GM12878 (cell line): Measurements from ENCODE around the gene C1QTNF3.
"Not testable (repeated sequence)": the region's sequence is repeated elsewhere in the genome, so short reads cannot be mapped to it uniquely, and the experiment has no call there.

Source experiments
- BMI1 ChIP-seq: fragments of 450-650 bp; IDR thresholded peaks from 2 replicates; pipeline ENCODE4 v1.6.1; 2016; ENCODE audit warnings: mild to moderate bottlenecking, moderate library complexity, borderline replicate concordance
- CBX3 ChIP-seq: fragments of 200-600 bp; sonication (generic); IDR thresholded peaks from 2 replicates; pipeline ENCODE4 v1.6.1; 2016; ENCODE audit warnings: low read depth, borderline replicate concordance
- POLR2AphosphoS5 ChIP-seq: IDR thresholded peaks from 2 replicates; pipeline ENCODE4 v1.6.1; 2011; ENCODE audit warnings: mild to moderate bottlenecking, low read length, inconsistent platforms
- TF ChIP-seq, protein P1 (sequence below), 3 experiments: IDR thresholded peaks in 2 of 3; conservative IDR thresholded peaks in 1 of 3; 2 replicates each; pipeline ENCODE4 v1.5.1; 2011; ENCODE audit warnings: low read depth in 3 of 3, low read length in 3 of 3, mild to moderate bottlenecking in 3 of 3, control low read depth in 2 of 3, moderate library complexity in 2 of 3, inconsistent platforms in 1 of 3, mixed read lengths in 1 of 3; ENCODE audit not compliant: control insufficient read depth in 2 of 3, insufficient read depth in 1 of 3; ENCODE audit errors: extremely low read depth in 1 of 3
- TF ChIP-seq, protein P2 (sequence below): IDR thresholded peaks from 2 replicates; pipeline ENCODE4 v1.6.1; 2012; ENCODE audit warnings: mild to moderate bottlenecking, low read depth, low read length

DNA sequence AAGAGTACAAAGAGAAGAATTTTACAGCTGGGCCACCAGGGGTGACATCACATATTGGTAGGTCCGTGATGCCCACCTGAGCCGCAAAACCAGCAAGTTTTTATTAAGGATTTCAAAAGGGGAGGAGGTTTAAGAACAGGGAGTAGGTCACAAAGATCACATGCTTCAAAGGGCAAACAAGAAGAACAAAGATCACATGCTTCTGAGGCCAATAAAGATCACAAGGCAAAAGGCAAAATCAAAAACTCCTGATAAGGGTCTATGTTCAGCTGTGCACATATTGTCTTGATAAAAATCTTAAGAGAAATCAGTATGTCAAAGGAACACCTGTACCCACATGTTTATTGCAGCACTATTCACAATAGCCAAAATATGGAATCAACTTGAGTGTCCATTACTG is 32.9 kb downstream of the C1QTNF3 start:
- TF ChIP-seq, protein P1, sequence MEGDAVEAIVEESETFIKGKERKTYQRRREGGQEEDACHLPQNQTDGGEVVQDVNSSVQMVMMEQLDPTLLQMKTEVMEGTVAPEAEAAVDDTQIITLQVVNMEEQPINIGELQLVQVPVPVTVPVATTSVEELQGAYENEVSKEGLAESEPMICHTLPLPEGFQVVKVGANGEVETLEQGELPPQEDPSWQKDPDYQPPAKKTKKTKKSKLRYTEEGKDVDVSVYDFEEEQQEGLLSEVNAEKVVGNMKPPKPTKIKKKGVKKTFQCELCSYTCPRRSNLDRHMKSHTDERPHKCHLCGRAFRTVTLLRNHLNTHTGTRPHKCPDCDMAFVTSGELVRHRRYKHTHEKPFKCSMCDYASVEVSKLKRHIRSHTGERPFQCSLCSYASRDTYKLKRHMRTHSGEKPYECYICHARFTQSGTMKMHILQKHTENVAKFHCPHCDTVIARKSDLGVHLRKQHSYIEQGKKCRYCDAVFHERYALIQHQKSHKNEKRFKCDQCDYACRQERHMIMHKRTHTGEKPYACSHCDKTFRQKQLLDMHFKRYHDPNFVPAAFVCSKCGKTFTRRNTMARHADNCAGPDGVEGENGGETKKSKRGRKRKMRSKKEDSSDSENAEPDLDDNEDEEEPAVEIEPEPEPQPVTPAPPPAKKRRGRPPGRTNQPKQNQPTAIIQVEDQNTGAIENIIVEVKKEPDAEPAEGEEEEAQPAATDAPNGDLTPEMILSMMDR (IDR thresholded peaks at IDR 0.05 in 2 of 3, conservative IDR thresholded peaks at IDR 0.05 in 1 of 3; ENCODE audit: control insufficient read depth in 2 of 3, extremely low read depth in 1 of 3, insufficient read depth in 1 of 3, low read depth in 3 of 3, low read length in 3 of 3): not testable (repeated sequence)
- not testable (repeated sequence) for TF ChIP-seq CBX3, POLR2AphosphoS5, BMI1
- TF ChIP-seq, protein P2, sequence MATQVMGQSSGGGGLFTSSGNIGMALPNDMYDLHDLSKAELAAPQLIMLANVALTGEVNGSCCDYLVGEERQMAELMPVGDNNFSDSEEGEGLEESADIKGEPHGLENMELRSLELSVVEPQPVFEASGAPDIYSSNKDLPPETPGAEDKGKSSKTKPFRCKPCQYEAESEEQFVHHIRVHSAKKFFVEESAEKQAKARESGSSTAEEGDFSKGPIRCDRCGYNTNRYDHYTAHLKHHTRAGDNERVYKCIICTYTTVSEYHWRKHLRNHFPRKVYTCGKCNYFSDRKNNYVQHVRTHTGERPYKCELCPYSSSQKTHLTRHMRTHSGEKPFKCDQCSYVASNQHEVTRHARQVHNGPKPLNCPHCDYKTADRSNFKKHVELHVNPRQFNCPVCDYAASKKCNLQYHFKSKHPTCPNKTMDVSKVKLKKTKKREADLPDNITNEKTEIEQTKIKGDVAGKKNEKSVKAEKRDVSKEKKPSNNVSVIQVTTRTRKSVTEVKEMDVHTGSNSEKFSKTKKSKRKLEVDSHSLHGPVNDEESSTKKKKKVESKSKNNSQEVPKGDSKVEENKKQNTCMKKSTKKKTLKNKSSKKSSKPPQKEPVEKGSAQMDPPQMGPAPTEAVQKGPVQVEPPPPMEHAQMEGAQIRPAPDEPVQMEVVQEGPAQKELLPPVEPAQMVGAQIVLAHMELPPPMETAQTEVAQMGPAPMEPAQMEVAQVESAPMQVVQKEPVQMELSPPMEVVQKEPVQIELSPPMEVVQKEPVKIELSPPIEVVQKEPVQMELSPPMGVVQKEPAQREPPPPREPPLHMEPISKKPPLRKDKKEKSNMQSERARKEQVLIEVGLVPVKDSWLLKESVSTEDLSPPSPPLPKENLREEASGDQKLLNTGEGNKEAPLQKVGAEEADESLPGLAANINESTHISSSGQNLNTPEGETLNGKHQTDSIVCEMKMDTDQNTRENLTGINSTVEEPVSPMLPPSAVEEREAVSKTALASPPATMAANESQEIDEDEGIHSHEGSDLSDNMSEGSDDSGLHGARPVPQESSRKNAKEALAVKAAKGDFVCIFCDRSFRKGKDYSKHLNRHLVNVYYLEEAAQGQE: not testable (repeated sequence)
